Fibroblast of lung (primary cell): ENCODE measurements around the gene ZDHHC14. TPM values are rescaled to one million over a fixed set of nuclear protein-coding genes. Genes with fewer than 3 reads are reported as not detected.

ENCODE experiments used
- DNase-seq, 2 donors: peaks; one replicate each; pipeline versions ENCODE4 v3.0.0 to v3.0.0-alpha.2; 2010; ENCODE audit warnings: low read depth in 2 of 2
- H2AFZ ChIP-seq: 2 replicates; pipeline ENCODE4 v1.5.1; 2012; ENCODE audit warnings: low read length, control low read depth, inconsistent platforms
- H3K27ac ChIP-seq: 2 replicates; pipeline ENCODE4 v1.5.1; 2011; ENCODE audit warnings: low read length, control low read depth; ENCODE audit not compliant: insufficient read depth
- H3K27me3 ChIP-seq: 2 replicates; pipeline ENCODE4 v1.5.1; 2011; ENCODE audit warnings: mild to moderate bottlenecking, low read length; ENCODE audit not compliant: control insufficient read depth, insufficient read depth
- H3K36me3 ChIP-seq: 2 replicates; pipeline ENCODE4 v1.5.1; 2011; ENCODE audit warnings: low read length; ENCODE audit not compliant: control insufficient read depth, insufficient read depth
- H3K4me1 ChIP-seq: 2 replicates; pipeline ENCODE4 v1.5.1; 2011; ENCODE audit warnings: low read length; ENCODE audit not compliant: control insufficient read depth, insufficient read depth; ENCODE audit errors: extremely low read depth
- H3K4me2 ChIP-seq: 2 replicates; pipeline ENCODE4 v1.5.1; 2011; ENCODE audit warnings: low read length, control low read depth; ENCODE audit not compliant: insufficient read depth; ENCODE audit errors: extremely low read depth
- H3K4me3 ChIP-seq, 4 experiments: fragments of 200-600 bp in 1 of 4; sonication (generic) in 1 of 4; replicated peaks in 1 of 4; 2 replicates each; pipeline ENCODE4 v1.5.1; 2011 to 2016; ENCODE audit warnings: low read length in 4 of 4, low read depth in 3 of 4, mild to moderate bottlenecking in 3 of 4, control low read depth in 2 of 4, inconsistent platforms in 1 of 4, mixed read lengths in 1 of 4; ENCODE audit not compliant: insufficient read depth in 1 of 4; ENCODE audit errors: control extremely low read depth in 1 of 4
- H3K79me2 ChIP-seq: 2 replicates; pipeline ENCODE4 v1.5.1; 2012; ENCODE audit warnings: mild to moderate bottlenecking, low read length, inconsistent platforms; ENCODE audit not compliant: control insufficient read depth, insufficient read depth
- H3K9ac ChIP-seq: 2 replicates; pipeline ENCODE4 v1.5.1; 2011; ENCODE audit warnings: mild to moderate bottlenecking, low read length, control low read depth; ENCODE audit not compliant: insufficient read depth
- H3K9me3 ChIP-seq: 2 replicates; pipeline ENCODE4 v1.5.1; 2012; ENCODE audit warnings: low read depth, low read length; ENCODE audit not compliant: control insufficient read depth, insufficient read depth
- H4K20me1 ChIP-seq: 2 replicates; pipeline ENCODE4 v1.5.1; 2011; ENCODE audit warnings: low read length; ENCODE audit not compliant: control insufficient read depth, insufficient read depth; ENCODE audit errors: extremely low read depth
- CTCF ChIP-seq, 2 donors: IDR thresholded peaks in 1 of 2; conservative IDR thresholded peaks in 1 of 2; 1 replicate in 1 of 2; 2 replicates in 1 of 2; pipeline ENCODE4 v1.5.1; 2011 to 2012; ENCODE audit warnings: low read length in 2 of 2, control low read depth in 1 of 2, inconsistent platforms in 1 of 2, low read depth in 1 of 2, mild to moderate bottlenecking in 1 of 2
- EZH2 ChIP-seq: IDR thresholded peaks from 2 replicates; pipeline ENCODE4 v1.5.1; 2012; ENCODE audit warnings: low read length, control low read depth, mild to moderate bottlenecking; ENCODE audit errors: missing control alignments
- polyA plus RNA-seq, 2 donors: library from polyadenylated mRNA; depleted of rRNA in 1 of 2; stranded (reverse) in 1 of 2; unstranded in 1 of 2; fragments of >200 nt; gene quantifications; 2 replicates each; pipeline ENCODE4 v1.2.1, GENCODE V29; 2011 to 2012; ENCODE audit warnings: missing spikeins in 1 of 2
- total RNA-seq: library from RNA; depleted of rRNA; stranded (reverse); fragments of >200 nt; gene quantifications from 2 replicates; pipeline ENCODE4 v1.2.1, GENCODE V29; 2014

ZDHHC14 gene
- total and polyA plus RNA-seq, 2 donors (not counting 1 experiment from before 2014, with no cell fraction given) = 1.7 to 3.5 TPM

GRCh38 chr6:157484181-157484580 lies 103.2 kb downstream of the ZDHHC14 start:
- DNase-seq = no peak
- no peaks in the 10 kb centered on the region for H4K20me1 ChIP-seq
- no peak overlapping the region for H2AFZ ChIP-seq

GRCh38 chr6:157486572-157486971 lies 105.6 kb downstream of the ZDHHC14 start:
- no peak overlapping the region for H3K4me3 ChIP-seq
- DNase-seq = no peak
- H3K4me1 ChIP-seq = no peaks in the 10 kb centered on the region
- H4K20me1 ChIP-seq = no peaks in the 10 kb centered on the region
- no peak overlapping the region for H2AFZ ChIP-seq
- no peaks in the 10 kb centered on the region for H3K36me3 ChIP-seq
- H3K9ac ChIP-seq = no peak overlapping the region
- TF ChIP-seq CTCF (conservative IDR thresholded peaks at IDR 0.05 in 1 of 2, IDR thresholded peaks at IDR 0.05 in 1 of 2; ENCODE audit: low read depth in 1 of 2, low read length in 2 of 2) = no peak
- no peak for TF ChIP-seq EZH2
- no peaks in the 10 kb centered on the region for H3K79me2 ChIP-seq
- no peaks in the 10 kb centered on the region for H3K9me3 ChIP-seq
- no peak overlapping the region for H3K27ac ChIP-seq
- H3K4me2 ChIP-seq = no peak overlapping the region
- H3K27me3 ChIP-seq = no peaks in the 10 kb centered on the region

More at GRCh38 chr6:157484181-157484580, 103.2 kb downstream of the ZDHHC14 start:
- Histone ChIP-seq H3K4me1 (no peaks in the 10 kb centered on the region), H3K36me3 (no peaks in the 10 kb centered on the region), H3K27ac (no peak overlapping the region), H3K9me3 (no peaks in the 10 kb centered on the region), H3K27me3 (no peaks in the 10 kb centered on the region), H3K9ac (no peak overlapping the region), H3K4me2 (no peak overlapping the region), H3K4me3 (no peak overlapping the region), H3K79me2 (no peaks in the 10 kb centered on the region)
- TF ChIP-seq EZH2 (no peak), CTCF (conservative IDR thresholded peaks at IDR 0.05 in 1 of 2, IDR thresholded peaks at IDR 0.05 in 1 of 2; ENCODE audit: low read depth in 1 of 2, low read length in 2 of 2) (no peak)

GRCh38 chr6:157487110-157487773 lies 106.3 kb downstream of the ZDHHC14 start:
- Histone ChIP-seq H3K4me1 (no peaks in the 10 kb centered on the region), H3K9ac (no peak overlapping the region), H3K9me3 (no peaks in the 10 kb centered on the region), H3K27ac (no peak overlapping the region), H3K4me3 (no peak overlapping the region), H2AFZ (no peak overlapping the region), H3K27me3 (no peaks in the 10 kb centered on the region), H3K4me2 (no peak overlapping the region), H3K79me2 (no peaks in the 10 kb centered on the region), H4K20me1 (no peaks in the 10 kb centered on the region), H3K36me3 (no peaks in the 10 kb centered on the region)
- DNase-seq = no peak
- TF ChIP-seq CTCF (conservative IDR thresholded peaks at IDR 0.05 in 1 of 2, IDR thresholded peaks at IDR 0.05 in 1 of 2; ENCODE audit: low read depth in 1 of 2, low read length in 2 of 2) (no peak), EZH2 (no peak)
